Stimulated activated CD4-positive, alpha-beta T cell treated with anti-CD3 and anti-CD28 coated beads, Interleukin-4, amount 100 ng/mL, for 1 hour (primary cell): ENCODE data around the gene MEAK7.
A peak's percentile ranks its signal among the peaks of the same experiment; 100 is the strongest.
"Not testable (repeated sequence)": the region's sequence is repeated elsewhere in the genome, so short reads cannot be mapped to it uniquely, and the experiment has no call there.

Experiments
- DNase-seq: peaks from one replicate; pipeline ENCODE4 v3.0.0-alpha.2; 2020

The MEAK7 gene

GRCh38 chr16:84532291-84532724, 27.8 kb upstream of the MEAK7 start:
- no peak for DNase-seq

- no peak for DNase-seq
Observed at GRCh38 chr16:84531671-84532111, 27.2 kb upstream of the MEAK7 start.

GRCh38 chr16:84530590-84530989, 26.1 kb upstream of the MEAK7 start:
- DNase-seq, result no peak

DNA sequence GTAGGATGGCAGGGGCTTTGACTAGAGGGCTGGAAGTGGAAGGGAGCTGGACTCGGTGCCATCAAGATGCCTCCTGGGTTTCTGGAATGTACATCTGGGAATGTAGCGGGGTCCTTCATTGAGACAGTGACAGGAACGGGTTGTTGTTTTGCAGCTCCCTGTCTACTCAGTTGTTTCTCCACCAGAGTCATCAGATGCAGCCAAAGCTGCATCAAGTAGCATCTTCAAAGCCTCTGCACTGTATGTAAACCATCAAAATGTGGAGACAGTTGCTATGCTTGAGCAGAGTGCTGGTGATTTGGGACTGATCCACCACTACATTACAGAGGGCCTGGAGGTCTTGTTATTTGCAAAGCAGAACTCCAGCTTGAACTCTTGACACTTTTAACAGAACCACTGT, 25.1 kb upstream of the MEAK7 start:
- no peak for DNase-seq

DNA sequence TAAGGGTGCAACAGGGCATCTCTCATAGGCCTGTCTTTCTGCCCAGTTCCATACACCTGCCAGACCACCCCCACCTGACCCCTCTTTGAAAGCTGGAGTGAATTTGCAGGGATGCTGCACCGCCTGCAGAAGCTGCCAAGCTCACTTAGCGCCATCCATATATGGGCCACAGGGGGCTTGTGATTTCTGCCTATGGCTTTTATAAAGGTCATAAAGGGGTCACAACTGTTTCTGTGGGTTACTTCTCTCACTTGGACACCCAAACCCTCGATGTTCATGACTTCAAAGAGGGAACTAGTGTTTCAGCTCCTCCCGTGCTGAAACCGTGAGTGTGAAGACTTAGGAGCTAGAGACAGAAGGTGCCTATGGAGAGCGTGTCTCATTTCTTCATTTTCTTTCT, 23.9 kb upstream of the MEAK7 start:
- DNase-seq, result no peak

DNA sequence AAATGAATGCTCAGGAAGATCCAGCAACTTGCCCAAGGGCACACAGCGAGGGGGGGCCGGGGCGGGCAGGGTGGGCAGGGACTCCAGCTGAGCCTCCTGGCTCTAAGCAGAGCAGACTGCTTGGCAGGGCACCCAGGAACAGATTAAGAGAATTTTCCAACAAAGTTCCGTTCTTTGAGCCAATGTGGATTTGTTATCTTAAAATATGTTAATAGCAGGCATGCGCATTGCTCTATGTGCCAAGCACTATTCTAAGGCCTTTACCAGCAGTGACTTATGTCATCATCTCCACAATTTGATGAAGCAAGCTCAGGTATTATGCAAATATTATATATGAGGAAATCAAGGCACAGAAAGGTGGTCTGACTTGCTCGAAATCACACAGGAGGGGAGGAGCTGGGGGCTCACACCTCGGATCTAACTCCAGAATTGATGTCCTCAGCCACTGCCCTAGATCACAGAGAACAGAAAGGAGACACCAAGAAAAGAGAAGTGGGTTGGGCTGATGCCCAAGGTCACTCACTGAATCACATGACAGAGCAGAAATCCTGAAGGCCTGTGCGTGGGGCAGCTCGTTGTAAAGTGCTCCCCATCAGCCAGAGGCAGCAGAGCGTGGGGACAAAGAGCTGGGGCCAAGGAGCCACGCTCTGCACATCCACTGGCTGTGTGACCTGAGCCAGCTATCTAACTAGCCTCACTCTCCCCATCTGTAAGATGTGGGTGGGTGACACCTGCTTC, 23.2 kb upstream of the MEAK7 start:
- no peak for DNase-seq

- DNase-seq, result no peak
Observed at GRCh38 chr16:84526794-84527531, 22.5 kb upstream of the MEAK7 start.

- DNase-seq, result not testable (repeated sequence)
Observed at GRCh38 chr16:84524941-84525581, 20.6 kb upstream of the MEAK7 start.

DNA sequence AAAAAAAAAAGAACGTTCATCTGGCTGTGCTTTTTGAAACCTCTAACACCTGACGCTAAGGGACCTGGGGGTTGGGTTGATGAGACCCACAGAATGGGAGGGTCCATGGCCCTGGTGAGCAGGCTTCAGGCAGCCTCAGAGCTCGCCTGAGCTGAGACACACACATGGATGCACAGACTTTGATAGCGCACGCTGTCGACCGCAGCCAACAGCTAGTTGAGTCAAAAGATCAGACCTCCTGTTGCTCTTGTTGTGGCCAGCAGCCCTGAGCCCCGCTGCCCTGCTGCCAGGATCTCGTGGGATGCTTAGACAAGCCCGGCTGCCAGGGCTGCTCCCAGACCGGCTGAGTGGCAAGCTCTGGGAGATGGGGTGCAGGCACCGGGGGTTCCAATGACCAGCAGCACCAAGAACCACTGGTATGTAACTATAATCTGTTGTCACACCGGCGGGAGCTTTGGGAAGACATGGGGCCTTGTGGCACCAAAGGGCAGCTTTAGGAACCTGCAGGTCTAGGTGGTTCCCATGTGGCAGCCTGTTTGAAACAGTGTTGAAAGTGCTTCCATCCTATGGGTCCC, 20.0 kb upstream of the MEAK7 start:
- no peak for DNase-seq

DNA sequence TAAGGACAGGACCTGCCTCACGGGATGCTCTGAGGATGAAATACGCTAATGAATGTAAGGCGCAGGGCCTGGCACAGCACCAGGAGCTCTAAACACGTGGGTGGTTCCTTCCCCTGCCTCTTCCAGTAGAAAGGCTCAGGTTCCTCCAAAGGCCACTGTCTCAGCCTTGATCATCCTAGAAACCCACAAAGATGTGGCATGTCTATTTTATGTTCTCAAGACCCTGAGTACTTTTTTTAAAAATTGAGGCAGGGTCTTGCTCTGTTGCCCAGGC, 17.0 kb upstream of the MEAK7 start:
- DNase-seq, result no peak

DNA sequence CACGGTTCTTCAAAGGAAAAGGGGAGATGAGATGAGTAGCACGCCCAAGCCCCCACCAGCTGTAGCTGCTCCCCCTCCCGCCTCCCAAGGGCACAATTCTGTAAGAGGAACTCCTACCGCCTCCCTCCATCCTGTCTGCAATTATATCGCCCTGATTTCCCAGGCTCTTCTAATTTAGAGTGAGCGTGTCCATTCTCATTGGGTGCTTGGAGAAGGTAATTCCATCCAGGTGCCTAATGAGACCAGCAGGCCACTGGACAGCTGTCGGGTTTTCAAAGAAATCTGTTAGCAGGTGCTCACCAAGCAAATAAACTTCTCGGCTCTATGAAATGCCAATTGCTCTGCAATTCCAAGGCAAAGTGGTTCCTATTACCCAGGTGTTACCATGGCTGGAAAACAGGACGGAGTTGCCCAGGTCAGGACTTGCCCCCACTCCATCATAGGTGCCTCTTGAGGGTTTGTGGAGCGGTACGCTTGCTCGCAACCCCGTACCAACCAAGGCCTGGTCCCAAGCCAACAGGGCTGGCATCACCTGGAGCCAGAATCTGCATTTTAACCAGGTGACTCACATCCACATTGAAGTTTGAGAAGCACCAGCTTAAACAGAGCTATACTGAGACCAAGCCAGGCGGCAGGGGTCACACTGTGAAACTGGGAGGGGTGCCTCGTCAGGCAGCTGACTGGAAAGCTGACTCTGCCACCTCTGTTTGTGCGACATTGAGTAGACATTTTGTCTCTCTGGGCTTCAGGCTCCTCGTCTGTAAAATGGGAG, 16.5 kb upstream of the MEAK7 start:
- no peak for DNase-seq

- no peak for DNase-seq
Observed at GRCh38 chr16:84519855-84520254, 15.4 kb upstream of the MEAK7 start.

DNA sequence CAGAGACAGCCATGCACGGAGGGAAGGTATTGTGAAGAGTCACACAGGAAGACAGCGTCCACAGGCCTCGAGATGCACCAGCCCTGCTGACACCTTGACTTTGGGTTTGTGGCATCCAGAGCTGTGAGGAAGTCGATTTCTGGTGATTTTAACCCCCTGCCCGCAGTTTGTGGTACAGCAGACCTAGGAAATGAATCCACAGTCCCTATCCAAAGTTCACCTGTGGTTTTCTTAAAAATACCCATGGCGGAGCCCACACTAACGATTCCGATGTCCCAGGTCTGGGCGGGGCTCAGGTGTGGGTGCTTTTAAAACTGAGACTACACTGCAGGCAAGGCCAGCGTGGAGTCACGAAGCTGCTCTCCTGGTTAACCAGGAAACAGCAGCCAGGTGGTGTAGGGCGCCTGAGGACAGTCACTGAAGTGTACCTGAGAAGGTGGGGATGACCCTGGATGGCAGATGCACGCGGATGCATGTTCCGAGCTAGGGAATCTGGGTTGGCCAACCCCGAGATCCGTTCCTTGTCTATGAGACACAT, 14.4 kb upstream of the MEAK7 start:
- peak; percentile 19 for DNase-seq

GRCh38 chr16:84518220-84518619, 13.8 kb upstream of the MEAK7 start:
- DNase-seq, result not testable (repeated sequence)

GRCh38 chr16:84517366-84517765, 12.9 kb upstream of the MEAK7 start:
- DNase-seq, result no peak

DNA sequence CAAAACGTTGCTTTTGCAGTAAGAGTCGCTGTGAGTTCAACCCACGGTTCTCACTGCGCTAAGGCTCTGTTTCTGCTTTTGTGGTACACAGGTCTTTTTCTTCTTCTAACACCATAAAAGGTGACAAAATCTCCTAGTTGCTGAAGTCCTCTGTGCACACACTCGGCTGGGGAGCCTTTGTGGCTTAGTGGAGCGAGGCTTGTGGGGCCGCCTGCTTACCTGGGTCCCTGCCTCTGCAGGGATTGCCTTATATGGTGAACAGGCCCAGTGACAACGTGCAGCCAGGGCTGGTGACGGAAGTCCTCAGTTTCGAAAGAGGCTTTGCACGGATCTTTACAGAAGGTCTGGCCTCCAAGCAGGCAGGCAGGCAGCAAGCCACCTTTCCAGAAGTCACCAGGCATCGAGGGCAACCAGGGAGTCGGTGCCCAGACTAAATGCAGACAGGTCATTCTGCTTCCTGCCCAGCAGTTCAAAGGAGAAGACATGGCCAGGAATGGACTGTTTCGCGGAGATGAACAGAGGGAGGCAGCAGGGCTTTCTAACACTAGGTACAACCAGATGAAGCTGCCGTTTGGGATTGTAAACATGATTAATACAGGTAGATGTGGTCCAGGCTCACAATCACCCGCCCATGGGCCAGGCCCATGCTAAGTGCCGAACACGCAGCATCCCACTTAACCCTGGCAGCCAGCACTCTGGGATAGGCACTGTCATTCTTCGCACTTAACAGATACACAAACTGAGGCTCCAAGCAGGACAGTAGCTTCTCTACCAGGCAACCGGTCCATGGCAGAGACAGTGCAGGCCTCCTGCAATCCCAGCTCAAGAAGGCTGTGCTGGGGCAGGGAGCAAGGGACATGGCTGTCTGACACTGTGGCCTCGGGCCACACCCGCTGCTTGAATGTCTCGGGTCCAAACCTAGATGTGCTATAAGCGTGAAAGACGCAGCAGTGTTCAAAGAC, 10.7 kb upstream of the MEAK7 start:
- DNase-seq, result peak; percentile 72

GRCh38 chr16:84514295-84514873, 9.9 kb upstream of the MEAK7 start:
- DNase-seq, result no peak

DNA sequence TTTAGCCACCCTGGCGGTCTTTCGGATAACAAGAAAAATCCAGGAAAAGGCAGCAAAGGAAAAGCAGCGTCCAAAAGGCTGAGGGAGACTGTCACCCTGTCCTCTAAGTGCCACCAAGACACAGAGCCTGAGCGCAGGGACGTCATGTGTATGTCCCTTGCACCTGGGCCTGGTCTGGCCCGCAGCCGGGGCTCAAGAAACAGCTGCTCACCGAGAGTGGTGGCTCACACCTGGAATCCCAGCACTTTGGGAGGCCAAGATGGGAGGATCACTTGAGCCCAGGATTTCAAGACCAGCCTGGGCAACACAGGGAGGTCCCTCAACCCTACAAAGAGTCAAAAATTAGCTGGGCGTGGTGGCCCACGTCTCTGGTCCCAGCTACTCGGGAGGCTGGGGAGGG, 9.2 kb upstream of the MEAK7 start:
- DNase-seq, result no peak

- DNase-seq, result no peak
Observed at GRCh38 chr16:84513123-84513522, 8.7 kb upstream of the MEAK7 start.

DNA sequence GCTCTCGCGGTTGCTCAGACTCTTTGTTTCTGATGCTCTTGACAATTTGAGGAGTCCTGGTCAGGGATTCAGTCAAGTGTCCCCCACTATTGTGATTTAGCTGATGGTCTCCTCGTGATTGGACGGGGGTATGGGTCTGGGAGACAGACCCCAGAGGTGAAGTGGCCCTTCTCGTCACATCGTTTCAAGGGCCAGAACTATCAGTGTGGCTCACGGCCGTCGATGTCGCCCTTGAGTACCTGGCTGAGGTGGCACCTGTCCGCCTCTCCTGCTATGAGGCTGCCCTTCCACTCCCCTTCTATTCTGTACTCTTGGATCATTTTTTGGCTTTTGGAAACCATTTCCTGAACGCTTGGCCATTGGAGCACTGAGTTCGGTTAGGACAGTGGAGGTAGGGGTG, 7.4 kb upstream of the MEAK7 start:
- DNase-seq, result no peak

GRCh38 chr16:84511180-84511800, 6.8 kb upstream of the MEAK7 start:
- peak; percentile 85 for DNase-seq
